DND-41 (cell line): Measurements from ENCODE around the gene BRCA2.

ENCODE experiments used
- EZH2 ChIP-seq: IDR thresholded peaks from 3 replicates; pipeline ENCODE4 v1.6.1; 2012; ENCODE audit warnings: borderline replicate concordance, low read depth, mild to moderate bottlenecking, moderate library complexity, low read length, inconsistent platforms; ENCODE audit not compliant: severe bottlenecking
- TF ChIP-seq, protein P1 (sequence below): IDR thresholded peaks from 2 replicates; pipeline ENCODE4 v1.5.1; 2012; ENCODE audit warnings: borderline replicate concordance, low read length, moderate library complexity, mild to moderate bottlenecking; ENCODE audit not compliant: poor library complexity, severe bottlenecking; ENCODE audit errors: extremely low read depth

DNA sequence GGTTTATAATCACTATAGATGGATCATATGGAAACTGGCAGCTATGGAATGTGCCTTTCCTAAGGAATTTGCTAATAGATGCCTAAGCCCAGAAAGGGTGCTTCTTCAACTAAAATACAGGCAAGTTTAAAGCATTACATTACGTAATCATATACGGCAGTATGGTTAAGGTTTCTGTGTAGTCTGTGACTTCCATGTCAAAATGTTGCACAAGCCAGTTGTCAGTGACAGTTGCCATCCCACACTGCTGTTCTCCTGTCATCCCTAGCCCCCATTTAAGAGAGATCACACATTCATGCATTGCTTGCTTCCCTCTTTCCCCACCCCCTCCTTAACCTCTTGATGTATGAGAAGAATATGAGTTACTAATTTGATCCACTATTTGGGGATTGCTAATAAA lies 47.3 kb downstream of the BRCA2 start:
- TF ChIP-seq, protein P1, sequence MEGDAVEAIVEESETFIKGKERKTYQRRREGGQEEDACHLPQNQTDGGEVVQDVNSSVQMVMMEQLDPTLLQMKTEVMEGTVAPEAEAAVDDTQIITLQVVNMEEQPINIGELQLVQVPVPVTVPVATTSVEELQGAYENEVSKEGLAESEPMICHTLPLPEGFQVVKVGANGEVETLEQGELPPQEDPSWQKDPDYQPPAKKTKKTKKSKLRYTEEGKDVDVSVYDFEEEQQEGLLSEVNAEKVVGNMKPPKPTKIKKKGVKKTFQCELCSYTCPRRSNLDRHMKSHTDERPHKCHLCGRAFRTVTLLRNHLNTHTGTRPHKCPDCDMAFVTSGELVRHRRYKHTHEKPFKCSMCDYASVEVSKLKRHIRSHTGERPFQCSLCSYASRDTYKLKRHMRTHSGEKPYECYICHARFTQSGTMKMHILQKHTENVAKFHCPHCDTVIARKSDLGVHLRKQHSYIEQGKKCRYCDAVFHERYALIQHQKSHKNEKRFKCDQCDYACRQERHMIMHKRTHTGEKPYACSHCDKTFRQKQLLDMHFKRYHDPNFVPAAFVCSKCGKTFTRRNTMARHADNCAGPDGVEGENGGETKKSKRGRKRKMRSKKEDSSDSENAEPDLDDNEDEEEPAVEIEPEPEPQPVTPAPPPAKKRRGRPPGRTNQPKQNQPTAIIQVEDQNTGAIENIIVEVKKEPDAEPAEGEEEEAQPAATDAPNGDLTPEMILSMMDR: no peak
- no peak for TF ChIP-seq EZH2
